Upper lobe of left lung (tissue), 4 donors: ENCODE measurements around the gene DNAH1.

ENCODE experiments used
- EP300 ChIP-seq, 4 donors: sonication (generic); formaldehyde crosslinking; IDR thresholded peaks; one replicate each; pipeline ENCODE4 v1.5.1; 2017; ENCODE audit warnings: antibody characterized with exemption in 4 of 4, control low read depth in 2 of 4
- POLR2A ChIP-seq, 4 donors: fragments of 450-650 bp; IDR thresholded peaks; one replicate each; pipeline ENCODE4 v1.5.1; 2016 to 2017; ENCODE audit warnings: antibody characterized with exemption in 4 of 4, mild to moderate bottlenecking in 2 of 4
- POLR2AphosphoS5 ChIP-seq, 2 donors: sonication (generic); formaldehyde crosslinking; IDR thresholded peaks; one replicate each; pipeline ENCODE4 v1.5.1; 2017; ENCODE audit warnings: antibody characterized with exemption in 2 of 2
- TF ChIP-seq, protein P1 (sequence below), 6 experiments: fragments of 450-650 bp in 4 of 6; fragments of 200-600 bp in 2 of 6; sonication (generic) in 2 of 6; IDR thresholded peaks; one replicate each; pipeline ENCODE4 v1.5.1; 2016 to 2019; ENCODE audit warnings: antibody characterized with exemption in 6 of 6

DNA sequence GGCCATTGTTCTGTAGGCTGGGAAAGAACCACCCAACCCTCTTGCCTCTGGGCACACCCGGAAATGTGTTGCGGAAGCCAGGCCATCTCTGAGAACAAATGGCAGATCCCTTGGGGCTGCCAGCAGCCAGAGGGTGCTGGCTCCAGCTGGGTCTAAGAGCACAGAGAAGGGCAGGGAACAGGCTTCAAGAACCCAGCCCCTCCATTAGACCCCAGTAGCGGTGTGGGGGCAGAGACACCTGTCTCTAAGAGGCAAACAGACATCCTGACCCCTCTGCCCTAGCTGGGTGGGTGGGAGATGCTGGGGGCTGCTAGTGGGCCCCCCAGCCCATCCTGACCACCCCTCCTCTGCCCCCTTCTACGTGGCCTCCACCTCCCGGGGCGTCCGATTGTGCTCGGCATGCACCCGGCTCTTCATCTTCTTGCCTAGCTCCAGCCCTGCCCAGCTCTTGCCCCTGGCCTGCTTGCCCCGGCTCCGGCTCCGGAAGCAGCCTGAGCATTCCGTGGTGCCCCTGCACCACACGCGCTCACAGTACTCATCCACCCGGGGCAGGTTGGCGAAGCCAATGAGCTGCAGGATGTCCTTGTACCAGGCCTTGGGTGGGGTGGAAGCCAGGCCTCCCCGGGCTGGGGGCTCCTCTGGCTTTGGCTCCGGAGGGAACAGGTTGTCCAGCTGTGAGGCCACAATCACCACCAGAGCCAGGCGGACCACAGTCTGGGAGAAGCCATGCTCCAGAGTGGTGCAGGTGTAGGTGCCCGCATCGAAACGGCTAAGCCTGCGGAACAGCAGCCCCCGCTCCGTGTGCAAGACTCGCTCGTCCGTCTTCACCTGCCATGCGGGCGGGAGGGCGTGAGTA is 119.4 kb downstream of the DNAH1 start:
- TF ChIP-seq, protein P1, sequence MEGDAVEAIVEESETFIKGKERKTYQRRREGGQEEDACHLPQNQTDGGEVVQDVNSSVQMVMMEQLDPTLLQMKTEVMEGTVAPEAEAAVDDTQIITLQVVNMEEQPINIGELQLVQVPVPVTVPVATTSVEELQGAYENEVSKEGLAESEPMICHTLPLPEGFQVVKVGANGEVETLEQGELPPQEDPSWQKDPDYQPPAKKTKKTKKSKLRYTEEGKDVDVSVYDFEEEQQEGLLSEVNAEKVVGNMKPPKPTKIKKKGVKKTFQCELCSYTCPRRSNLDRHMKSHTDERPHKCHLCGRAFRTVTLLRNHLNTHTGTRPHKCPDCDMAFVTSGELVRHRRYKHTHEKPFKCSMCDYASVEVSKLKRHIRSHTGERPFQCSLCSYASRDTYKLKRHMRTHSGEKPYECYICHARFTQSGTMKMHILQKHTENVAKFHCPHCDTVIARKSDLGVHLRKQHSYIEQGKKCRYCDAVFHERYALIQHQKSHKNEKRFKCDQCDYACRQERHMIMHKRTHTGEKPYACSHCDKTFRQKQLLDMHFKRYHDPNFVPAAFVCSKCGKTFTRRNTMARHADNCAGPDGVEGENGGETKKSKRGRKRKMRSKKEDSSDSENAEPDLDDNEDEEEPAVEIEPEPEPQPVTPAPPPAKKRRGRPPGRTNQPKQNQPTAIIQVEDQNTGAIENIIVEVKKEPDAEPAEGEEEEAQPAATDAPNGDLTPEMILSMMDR (IDR thresholded peaks at IDR 0.05), result no peak
- TF ChIP-seq POLR2A (IDR thresholded peaks at IDR 0.05) (no peak), POLR2AphosphoS5 (IDR thresholded peaks at IDR 0.05) (peak; percentile 25 to 69), EP300 (IDR thresholded peaks at IDR 0.05) (peak in 1 of 4 donors; percentile 35)
